Eye (tissue), 1 donor: ENCODE results near the gene PCLO.
"Not testable (repeated sequence)": the region's sequence is repeated elsewhere in the genome, so short reads cannot be mapped to it uniquely, and the experiment has no call there.

Experiments used
- DNase-seq: peaks from one replicate; pipeline ENCODE4 v3.0.0-alpha.2; 2015

PCLO gene

DNA sequence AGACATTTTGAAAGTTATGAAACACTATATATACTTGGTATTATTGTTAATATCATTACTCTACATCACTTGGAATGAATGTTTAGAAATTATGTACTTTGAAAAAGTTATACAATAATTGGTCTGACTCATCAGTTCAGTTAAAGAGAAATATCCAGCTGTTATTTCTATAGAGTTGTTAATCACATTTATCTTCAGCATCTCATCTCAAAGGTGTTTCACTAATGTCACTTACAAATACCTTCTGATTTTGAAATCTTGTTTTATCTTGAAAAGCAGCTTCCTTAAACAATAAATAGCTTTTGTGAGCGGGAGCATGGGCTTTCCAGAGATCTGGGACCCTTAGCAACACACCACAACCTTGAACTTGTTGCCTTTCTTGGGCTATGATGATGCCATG lies 205.2 kb downstream of the PCLO start:
- no peak for DNase-seq

DNA sequence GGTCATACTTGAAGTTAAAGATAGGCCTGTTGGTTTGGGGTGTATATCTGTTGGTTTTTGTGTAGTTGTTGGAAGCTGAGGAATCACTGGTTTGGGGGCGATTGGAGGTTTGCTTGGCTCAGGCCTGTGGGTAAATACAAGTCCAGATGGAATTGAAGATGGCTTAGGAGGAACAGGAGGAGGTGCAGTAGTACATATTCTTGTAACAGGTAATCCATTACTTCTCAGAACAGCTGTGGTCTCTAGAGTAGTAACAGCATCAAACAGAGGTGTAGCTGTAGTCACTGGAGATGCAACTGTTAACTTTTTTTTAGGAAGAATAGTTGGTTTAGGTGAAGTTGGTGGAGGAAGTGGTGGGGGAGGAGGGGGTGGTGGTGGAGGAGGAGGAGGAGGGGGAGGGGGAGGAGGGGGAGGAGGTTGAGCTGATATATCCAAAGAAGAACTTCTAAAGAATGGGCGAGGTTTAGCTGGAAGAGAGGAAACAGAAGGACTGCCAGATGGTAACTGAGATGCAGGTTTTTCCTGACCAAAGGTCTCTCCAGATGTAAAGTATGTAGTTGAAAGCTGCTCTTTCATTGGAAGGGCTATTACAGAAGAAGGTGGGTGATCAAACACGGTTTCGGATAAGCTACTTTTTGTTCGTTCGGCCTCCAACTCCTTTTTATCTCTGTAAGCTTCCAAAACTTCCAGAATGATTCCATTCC lies 209.2 kb downstream of the PCLO start:
- no peak for DNase-seq

DNA sequence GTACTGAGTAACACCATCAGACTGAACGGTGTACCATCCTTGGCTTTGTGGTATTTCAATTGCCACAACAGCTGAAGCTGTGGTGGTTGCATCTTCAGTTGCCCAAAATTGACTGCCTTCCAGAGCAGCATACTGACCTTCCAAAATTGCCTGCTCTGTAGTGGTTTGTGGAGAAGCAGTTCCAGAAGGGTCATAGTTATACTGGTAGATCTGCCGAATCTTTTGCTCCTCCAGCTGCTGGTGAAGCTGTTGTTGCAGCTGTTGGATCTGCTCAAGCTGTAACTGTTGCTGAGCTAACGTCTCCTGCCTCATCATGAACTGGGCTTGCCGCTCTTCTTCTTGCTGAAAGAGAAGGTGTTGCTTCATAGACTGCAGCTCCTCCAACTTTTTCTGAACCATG lies 212.2 kb downstream of the PCLO start:
- DNase-seq: no peak

DNA sequence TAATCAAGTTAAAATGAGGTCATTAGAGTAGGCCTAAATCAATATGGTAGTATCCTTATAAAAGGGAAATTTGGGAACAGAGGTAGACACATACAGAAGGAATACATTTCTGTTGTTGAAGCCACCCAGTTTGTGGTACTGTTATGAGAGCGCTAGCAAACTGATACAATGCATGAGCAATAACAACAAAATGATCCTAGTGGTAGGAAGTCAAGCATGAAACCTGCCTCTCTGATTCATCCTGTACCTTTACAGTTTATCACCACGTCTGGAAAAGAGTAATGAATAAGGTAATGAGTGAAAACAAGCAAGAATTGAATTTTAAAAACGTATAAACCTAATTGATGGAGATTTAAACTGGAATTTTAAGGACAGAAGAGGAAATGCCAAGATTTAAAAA lies 217.2 kb downstream of the PCLO start:
- no peak for DNase-seq

- DNase-seq: no peak
These were observed 217.6 kb downstream of the PCLO start for GRCh38 chr7:82945056-82945455.

DNA sequence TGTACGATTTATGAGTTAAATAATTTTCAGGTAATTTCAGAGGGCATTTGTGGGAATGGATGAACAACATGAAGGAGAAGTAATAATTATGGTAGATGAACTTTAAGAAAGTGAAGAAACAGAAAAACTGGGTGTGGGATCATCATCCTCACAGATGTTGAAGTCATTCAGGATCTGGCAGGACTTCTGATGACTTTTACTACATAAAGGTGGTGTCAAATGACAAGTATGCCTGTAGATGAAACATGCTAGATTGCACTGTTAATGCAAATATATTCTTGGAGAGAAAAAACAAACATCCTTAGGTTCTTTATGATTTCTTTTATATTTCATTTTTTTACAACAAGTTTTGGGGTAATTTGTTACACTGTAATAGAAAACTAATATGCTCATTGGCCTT lies 230.2 kb downstream of the PCLO start:
- no peak for DNase-seq

- peak; percentile 89 for DNase-seq
These were observed 236.2 kb downstream of the PCLO start for GRCh38 chr7:82926477-82926876.

GRCh38 chr7:82925331-82925730 lies 237.4 kb downstream of the PCLO start:
- DNase-seq: no peak

DNA sequence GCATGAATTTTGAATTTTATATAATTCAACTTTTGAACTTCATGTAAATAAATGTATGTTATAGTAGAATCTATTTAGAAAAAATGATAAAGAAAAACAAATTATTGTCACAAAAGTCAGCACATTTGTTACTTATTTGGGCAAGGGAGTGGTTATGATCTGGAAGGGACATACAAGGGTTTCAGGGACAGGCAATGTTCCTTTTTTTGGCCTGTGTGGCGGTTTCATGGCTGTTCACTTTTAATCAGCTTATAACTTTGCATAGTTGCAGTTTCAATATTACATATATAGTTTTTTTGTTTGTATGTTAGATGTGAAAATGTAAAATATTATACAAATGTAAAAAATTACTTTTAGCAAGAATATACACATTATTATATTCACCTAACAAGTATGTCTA lies 256.2 kb downstream of the PCLO start:
- DNase-seq: no peak

DNA sequence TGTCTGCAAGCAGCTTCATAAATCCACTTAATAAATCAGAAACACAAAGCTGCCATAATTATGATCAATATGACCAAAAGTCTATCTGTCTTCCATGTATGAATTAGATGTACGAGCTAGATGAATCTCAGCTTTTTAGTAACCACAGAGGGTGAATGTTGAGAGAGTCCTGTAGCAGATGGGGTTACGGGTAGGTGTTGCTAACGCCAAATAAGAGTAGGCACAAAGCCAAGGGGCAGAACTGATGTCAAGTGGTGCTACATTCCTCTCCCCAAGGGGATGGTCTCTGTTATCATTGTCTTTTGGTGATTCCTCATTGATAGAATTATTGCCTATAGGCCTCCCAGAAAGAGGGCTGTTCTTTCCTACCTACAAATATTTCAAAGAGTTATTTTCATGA lies 257.8 kb downstream of the PCLO start:
- no peak for DNase-seq

- not testable (repeated sequence) for DNase-seq
These were observed 261.6 kb downstream of the PCLO start for GRCh38 chr7:82901098-82901497.

- DNase-seq: no peak
These were observed 265.2 kb downstream of the PCLO start for GRCh38 chr7:82897500-82897899.

DNA sequence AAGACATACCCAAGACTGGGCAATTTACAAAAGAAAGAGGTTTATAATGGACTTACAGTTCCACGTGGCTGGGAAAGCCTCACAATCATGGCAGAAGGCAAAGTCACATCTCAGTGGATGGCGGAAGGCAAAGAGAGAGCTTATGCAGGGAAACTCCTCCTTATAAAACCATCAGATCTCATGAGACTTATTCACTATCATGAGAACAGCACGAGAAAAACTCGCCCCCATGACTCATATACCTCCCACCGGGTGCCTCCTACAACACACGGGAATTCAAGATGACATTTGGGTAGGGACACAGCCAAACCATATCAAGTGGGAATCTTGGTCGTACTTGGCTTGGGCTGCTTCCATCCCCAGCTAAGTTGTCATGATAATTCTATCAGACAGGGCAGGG lies 268.3 kb downstream of the PCLO start:
- DNase-seq: not testable (repeated sequence)

DNA sequence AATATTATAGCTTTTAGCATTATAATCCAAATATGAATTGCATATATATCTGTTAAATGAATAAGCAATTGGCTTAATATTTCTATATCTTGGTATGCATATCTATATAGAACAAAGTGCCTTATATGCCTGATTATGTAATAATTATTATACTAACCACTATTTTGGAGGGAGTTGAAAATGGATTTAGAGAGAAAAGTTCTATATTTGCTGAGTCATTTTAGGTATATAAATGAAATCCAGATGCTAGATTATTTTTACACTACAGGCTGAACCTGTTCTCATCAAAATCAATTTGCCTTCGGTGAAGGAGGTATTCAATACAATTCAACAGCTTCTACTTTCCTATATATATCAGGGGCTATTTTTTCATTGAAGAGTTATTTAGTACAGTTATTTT lies 276.4 kb downstream of the PCLO start:
- DNase-seq: no peak

- no peak for DNase-seq
These were observed 296.8 kb downstream of the PCLO start for GRCh38 chr7:82865856-82866255.

- DNase-seq: no peak
These were observed 303.4 kb downstream of the PCLO start for GRCh38 chr7:82859106-82859850.

DNA sequence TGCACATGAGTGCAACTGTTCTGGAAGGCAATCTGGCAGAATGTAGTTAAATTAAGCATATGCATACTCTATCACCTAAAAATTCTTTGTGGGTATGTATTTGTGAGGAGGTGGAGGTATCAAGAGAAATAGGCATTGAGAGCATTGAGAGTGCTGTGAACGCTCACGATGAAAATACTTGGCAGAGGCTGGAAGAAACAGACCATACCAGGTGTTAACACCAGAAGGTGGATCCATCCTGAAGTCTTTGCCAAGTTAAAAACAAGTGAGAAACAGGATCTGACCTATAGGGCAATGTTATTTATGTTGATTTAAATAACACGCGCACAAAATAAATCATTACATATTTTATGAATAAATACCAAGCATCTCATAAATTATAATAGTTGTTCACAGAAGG lies 311.6 kb downstream of the PCLO start:
- DNase-seq: no peak

- DNase-seq: no peak
These were observed 320.9 kb downstream of the PCLO start for GRCh38 chr7:82841828-82842227.

- DNase-seq: no peak
These were observed 322.6 kb downstream of the PCLO start for GRCh38 chr7:82840061-82840460.

- DNase-seq: no peak
These were observed 323.1 kb downstream of the PCLO start for GRCh38 chr7:82839555-82839954.

DNA sequence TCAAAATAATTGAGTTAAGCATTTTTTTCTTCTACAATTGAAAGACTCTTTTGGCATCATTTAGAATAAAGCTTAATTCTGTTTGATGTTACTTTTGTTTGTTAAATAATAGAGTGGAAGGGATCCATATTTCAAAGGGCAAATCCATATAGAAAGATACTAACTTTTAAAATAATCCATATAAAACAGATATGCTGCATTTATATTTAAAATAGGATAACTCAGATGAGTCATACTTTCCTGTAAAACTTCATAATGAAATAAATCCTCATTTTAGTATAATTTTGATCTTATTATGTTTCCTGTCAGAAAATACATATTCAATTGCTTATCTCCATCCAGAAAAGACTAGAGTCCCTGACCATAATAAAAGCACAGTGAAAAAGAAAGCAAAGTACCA lies 323.6 kb downstream of the PCLO start:
- DNase-seq: no peak

GRCh38 chr7:82838314-82838713 lies 324.4 kb downstream of the PCLO start:
- DNase-seq: no peak

DNA sequence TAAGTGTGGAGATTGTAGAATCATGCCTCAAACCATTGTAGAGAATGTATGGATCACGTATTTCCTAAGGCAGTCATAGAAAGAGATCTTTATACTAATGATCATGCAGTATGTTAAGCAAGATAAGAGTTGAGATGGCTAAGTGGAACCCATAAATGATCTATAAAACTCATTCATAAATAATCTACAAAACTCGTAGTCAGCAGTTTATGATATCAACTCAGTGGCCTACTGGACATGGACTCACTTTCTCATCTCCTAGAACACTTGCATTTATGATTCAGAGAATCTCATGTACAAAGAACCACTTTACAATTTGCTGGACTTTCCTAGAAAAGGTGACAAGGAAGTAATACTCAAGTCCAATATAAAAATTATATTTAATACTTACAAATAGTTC lies 339.6 kb downstream of the PCLO start:
- DNase-seq: no peak

GRCh38 chr7:82821037-82821436 lies 341.6 kb downstream of the PCLO start:
- DNase-seq: no peak

DNA sequence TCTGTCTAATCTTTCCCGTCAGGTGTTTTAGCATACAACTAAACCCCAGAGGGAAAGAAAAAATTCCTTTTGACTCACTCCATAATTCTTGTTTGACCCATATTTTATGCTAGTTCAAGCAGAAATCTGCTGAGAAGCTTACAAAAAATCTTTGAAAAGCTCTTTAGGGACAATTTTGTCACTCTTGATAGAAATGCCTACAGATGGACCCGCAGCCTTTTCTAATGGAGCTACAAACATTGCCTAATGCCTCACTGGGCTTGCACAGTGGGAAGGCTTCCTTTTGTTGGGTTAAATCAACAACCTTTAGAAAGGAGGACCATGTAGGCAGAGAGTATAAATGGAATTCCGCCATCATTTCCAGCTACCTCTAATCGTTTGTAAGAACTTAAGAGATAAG lies 344.5 kb downstream of the PCLO start:
- peak; percentile 70 for DNase-seq
